Progenitor cell of endocrine pancreas (in vitro differentiated cells): ENCODE results near the gene ZSCAN26. TPM values are rescaled to one million over a fixed set of nuclear protein-coding genes. Genes with fewer than 3 reads are reported as not detected.
"Not testable (repeated sequence)": the region's sequence is repeated elsewhere in the genome, so short reads cannot be mapped to it uniquely, and the experiment has no call there.

ENCODE experiments used
- DNase-seq: peaks from one replicate; pipeline ENCODE4 v3.0.0; 2021; ENCODE audit warnings: low spot score; ENCODE audit not compliant: unreplicated experiment
- H3K27ac Mint-ChIP-seq: 2 replicates; pipeline ENCODE4 v1.8.0; 2021; ENCODE audit warnings: mild to moderate bottlenecking, moderate library complexity, mixed read lengths
- H3K27me3 Mint-ChIP-seq: 2 replicates; pipeline ENCODE4 v1.8.0; 2021; ENCODE audit warnings: mixed read lengths
- H3K36me3 Mint-ChIP-seq: 2 replicates; pipeline ENCODE4 v1.8.0; 2022; ENCODE audit warnings: mixed read lengths; ENCODE audit not compliant: insufficient read depth
- H3K4me1 Mint-ChIP-seq: 2 replicates; pipeline ENCODE4 v1.8.0; 2021; ENCODE audit warnings: low read depth, mixed read lengths
- H3K4me3 Mint-ChIP-seq: 2 replicates; pipeline ENCODE4 v1.8.0; 2021; ENCODE audit warnings: low read depth, mild to moderate bottlenecking, moderate library complexity, mixed read lengths
- H3K9me3 Mint-ChIP-seq: 2 replicates; pipeline ENCODE4 v1.8.0; 2021; ENCODE audit warnings: low read depth, mixed read lengths
- CTCF ChIP-seq: fragments of 200-600 bp; sonication (generic); IDR thresholded peaks from one replicate; pipeline ENCODE4 v1.5.0; 2021; ENCODE audit warnings: antibody characterized with exemption, mild to moderate bottlenecking; ENCODE audit not compliant: unreplicated experiment
- total RNA-seq: library from RNA; stranded (reverse); gene quantifications from 2 replicates; pipeline ENCODE4 v1.2.1, GENCODE V29; 2021

ZSCAN26 gene
- total RNA-seq, 1 donor from 2014 or later: 25.9 TPM

DNA sequence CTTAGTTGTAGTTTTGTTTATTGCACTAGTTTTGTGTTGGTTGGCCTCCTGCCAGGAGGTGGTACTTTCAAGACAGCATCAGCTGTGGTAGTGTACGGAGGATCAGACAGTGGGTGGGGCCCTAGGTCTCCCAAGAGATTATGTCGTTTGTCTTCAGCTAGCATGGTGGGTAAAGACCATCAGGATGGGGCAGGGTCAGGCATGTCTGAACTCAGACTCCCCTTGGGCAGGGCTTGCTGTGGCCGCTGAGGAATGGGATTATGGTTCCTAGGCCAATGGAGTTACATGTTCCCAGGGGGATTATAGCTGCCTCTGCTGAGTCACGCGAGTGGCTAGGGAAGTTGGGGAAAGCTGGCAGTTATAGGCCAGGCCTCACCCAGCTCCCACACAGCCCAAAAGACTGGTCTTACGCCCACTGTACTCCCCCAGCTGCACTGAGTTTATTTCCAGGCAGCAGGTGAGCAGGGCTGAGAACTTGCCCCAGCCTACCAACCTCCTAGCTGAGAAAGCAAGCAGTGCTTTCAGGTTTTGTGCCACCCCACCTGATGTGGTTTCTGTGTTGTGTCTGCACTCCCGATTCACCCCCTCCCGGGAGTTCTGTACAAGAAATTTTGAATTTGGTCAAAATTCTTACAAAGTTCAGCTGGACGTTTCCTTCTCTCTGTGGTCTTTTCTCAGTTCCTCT, 44.3 kb downstream of the ZSCAN26 start:
- Mint-ChIP-seq H3K4me3 (no peak overlapping the region), H3K36me3 (peaks cover 32% of the 10 kb centered on the region), H3K27ac (no peak overlapping the region), H3K9me3 (peaks cover 46% of the 10 kb centered on the region), H3K4me1 (peaks cover 6% of the 10 kb centered on the region), H3K27me3 (no peaks in the 10 kb centered on the region)
- no peak for TF ChIP-seq CTCF
- no peak for DNase-seq

DNA sequence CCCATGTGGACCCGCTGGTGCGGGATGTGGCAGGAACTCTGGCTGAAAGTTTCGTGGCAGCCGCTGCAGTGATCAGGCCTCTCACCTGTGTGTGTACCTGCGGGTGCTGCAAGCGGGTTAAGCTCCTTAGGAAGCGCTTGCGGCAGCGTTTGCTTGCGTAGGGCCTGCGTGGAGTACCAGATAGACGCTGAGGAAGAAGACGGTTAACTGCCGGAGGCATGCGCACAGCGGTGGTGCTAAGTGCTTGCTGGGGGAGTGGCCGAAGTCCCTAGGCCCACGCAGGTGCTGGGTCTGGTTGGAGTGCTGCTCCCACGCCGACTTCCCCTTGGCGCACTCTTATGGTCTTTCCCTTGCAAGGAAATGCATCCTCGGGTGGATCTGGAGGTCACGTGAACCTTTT, 46.0 kb downstream of the ZSCAN26 start:
- Mint-ChIP-seq H3K4me3 (no peak overlapping the region), H3K9me3 (peaks cover 30% of the 10 kb centered on the region), H3K27ac (no peak overlapping the region), H3K27me3 (no peaks in the 10 kb centered on the region), H3K36me3 (peaks cover 20% of the 10 kb centered on the region), H3K4me1 (peaks cover 6% of the 10 kb centered on the region)
- no peak for DNase-seq
- TF ChIP-seq CTCF: no peak

- H3K36me3 Mint-ChIP-seq: peaks cover 6% of the 10 kb centered on the region
- peaks cover 7% of the 10 kb centered on the region for H3K9me3 Mint-ChIP-seq
- no peak for TF ChIP-seq CTCF
- no peak overlapping the region for H3K27ac Mint-ChIP-seq
- H3K4me3 Mint-ChIP-seq: no peak overlapping the region
- H3K27me3 Mint-ChIP-seq: no peaks in the 10 kb centered on the region
- H3K4me1 Mint-ChIP-seq: peaks cover 1% of the 10 kb centered on the region
- no peak for DNase-seq
Measured at GRCh38 chr6:28315628-28316027, 48.7 kb downstream of the ZSCAN26 start.

GRCh38 chr6:28317866-28318265, 50.9 kb downstream of the ZSCAN26 start:
- not testable (repeated sequence) for DNase-seq, H3K9me3 Mint-ChIP-seq, H3K4me1 Mint-ChIP-seq, H3K36me3 Mint-ChIP-seq, H3K27me3 Mint-ChIP-seq, H3K4me3 Mint-ChIP-seq, H3K27ac Mint-ChIP-seq

- Mint-ChIP-seq H3K36me3 (peaks cover 36% of the 10 kb centered on the region), H3K4me3 (no peak overlapping the region), H3K4me1 (peaks cover 2% of the 10 kb centered on the region), H3K27ac (no peak overlapping the region), H3K9me3 (peaks cover 28% of the 10 kb centered on the region), H3K27me3 (no peaks in the 10 kb centered on the region)
- TF ChIP-seq CTCF: no peak
- no peak for DNase-seq
Measured at GRCh38 chr6:28322661-28323060, 55.7 kb downstream of the ZSCAN26 start.

DNA sequence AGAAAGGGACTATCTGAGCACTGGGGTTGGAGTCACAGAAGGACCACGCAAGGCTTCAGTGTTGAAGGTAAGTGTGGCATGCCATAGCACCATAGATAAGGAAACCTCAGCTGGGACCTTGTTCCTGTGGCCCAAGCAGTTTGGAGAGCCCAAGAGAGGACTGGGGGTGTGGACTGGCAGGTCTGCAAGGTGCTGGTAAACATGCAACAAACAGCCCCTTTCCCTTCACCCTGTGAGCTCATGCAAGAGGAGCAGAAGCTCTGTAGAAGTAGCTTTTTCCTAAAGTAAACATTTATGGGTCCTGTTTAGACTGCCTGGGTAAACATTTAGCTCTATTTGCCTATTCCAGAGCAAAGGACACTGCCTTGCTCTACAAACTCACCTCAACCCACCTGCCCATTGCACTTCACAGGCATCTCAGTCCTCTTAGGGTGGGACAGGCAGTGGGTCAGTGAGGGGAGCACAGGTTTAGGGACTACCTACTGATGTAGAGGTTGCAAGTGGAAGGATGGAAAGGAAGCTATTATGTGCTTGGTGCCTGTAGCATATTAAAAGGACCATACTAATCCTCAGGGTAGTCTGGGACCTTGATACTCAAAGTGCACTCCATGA, 57.0 kb downstream of the ZSCAN26 start:
- Mint-ChIP-seq H3K4me3 (no peak overlapping the region), H3K4me1 (peaks cover 2% of the 10 kb centered on the region), H3K9me3 (peaks cover 33% of the 10 kb centered on the region)

More for the DNA sequence above, 57.0 kb downstream of the ZSCAN26 start:
- DNase-seq: no peak
- Mint-ChIP-seq H3K27ac (peak overlapping the region; percentile 31), H3K36me3 (peaks cover 42% of the 10 kb centered on the region), H3K27me3 (no peaks in the 10 kb centered on the region)
- no peak for TF ChIP-seq CTCF
